Lower lobe of right lung (tissue), 2 donors: ENCODE measurements around the gene KLHL2. TPM values are rescaled to one million over a fixed set of nuclear protein-coding genes. Genes with fewer than 3 reads are reported as not detected.
"Not testable (repeated sequence)": the region's sequence is repeated elsewhere in the genome, so short reads cannot be mapped to it uniquely, and the experiment has no call there.

ENCODE experiments used
- ATAC-seq, 2 donors: fragments of 200-7000 bp; cut with Tn5 transposase; one replicate each; pipeline ENCODE4 v1.9.1; 2020 to 2022; ENCODE audit warnings: mild to moderate bottlenecking in 2 of 2, moderate library complexity in 2 of 2
- DNase-seq: peaks from one replicate; pipeline ENCODE4 v3.0.0-alpha.2; 2020
- H3K27ac ChIP-seq: fragments of 200-600 bp; one replicate; pipeline ENCODE4 v1.8.0; 2022
- H3K27me3 ChIP-seq: fragments of 200-600 bp; one replicate; pipeline ENCODE4 v1.8.0; 2022; ENCODE audit warnings: low read depth
- H3K36me3 ChIP-seq: fragments of 200-600 bp; one replicate; pipeline ENCODE4 v1.8.0; 2022; ENCODE audit warnings: mild to moderate bottlenecking
- H3K4me1 ChIP-seq: fragments of 200-600 bp; one replicate; pipeline ENCODE4 v1.8.0; 2022
- H3K4me3 ChIP-seq: fragments of 200-600 bp; one replicate; pipeline ENCODE4 v1.8.0; 2022; ENCODE audit warnings: mild to moderate bottlenecking
- H3K9me3 ChIP-seq: fragments of 200-600 bp; one replicate; pipeline ENCODE4 v1.8.0; 2022
- intact Hi-C: fragments of 100-400 bp; cut with DNase I; formaldehyde crosslinking; loops from one replicate; pipeline ENCODE4 v1.11.0; 2022
- total RNA-seq: library from RNA; stranded (reverse); fragmentation: NEBNext Ultra II Directional; extraction: Animal tissue kit (Norgen Biotek cat#: 25700); gene quantifications from one replicate; pipeline ENCODE4 v1.2.1, GENCODE V29; 2021
- TF ChIP-seq, protein P1 (sequence below): fragments of 200-600 bp; IDR thresholded peaks from one replicate; pipeline ENCODE4 v1.8.0; 2022; ENCODE audit warnings: antibody characterized with exemption, mild to moderate bottlenecking
- donor health status: DM: no; HTN: yes; CAD: no; lungs with severe emphysema.

Gene KLHL2
- total RNA-seq, 1 donor from 2014 or later = 37.7 TPM

DNA sequence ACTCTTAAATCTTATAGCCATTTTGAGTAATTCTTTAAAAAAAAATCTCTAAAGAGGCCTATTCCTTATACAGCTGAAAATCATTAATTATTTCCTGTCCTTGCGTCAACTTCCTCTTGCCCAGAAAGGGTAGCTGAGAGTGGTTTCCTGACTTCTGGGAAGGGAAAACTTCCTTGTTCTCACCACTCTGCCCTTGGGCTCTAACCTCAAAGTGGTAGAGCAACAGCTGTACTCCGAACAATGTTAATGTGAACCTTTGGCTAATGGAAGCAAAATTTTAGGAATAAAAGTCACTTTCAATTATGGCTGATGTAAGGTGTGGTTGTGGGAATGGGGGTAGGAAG, 15.3 kb downstream of the KLHL2 start:
- Histone ChIP-seq H3K27ac (peak overlapping the region; percentile 72), H3K36me3 (peaks cover 2% of the 10 kb centered on the region), H3K4me1 (peaks cover 26% of the 10 kb centered on the region), H3K9me3 (no peaks in the 10 kb centered on the region), H3K4me3 (no peak overlapping the region), H3K27me3 (no peaks in the 10 kb centered on the region)
- TF ChIP-seq, protein P1, sequence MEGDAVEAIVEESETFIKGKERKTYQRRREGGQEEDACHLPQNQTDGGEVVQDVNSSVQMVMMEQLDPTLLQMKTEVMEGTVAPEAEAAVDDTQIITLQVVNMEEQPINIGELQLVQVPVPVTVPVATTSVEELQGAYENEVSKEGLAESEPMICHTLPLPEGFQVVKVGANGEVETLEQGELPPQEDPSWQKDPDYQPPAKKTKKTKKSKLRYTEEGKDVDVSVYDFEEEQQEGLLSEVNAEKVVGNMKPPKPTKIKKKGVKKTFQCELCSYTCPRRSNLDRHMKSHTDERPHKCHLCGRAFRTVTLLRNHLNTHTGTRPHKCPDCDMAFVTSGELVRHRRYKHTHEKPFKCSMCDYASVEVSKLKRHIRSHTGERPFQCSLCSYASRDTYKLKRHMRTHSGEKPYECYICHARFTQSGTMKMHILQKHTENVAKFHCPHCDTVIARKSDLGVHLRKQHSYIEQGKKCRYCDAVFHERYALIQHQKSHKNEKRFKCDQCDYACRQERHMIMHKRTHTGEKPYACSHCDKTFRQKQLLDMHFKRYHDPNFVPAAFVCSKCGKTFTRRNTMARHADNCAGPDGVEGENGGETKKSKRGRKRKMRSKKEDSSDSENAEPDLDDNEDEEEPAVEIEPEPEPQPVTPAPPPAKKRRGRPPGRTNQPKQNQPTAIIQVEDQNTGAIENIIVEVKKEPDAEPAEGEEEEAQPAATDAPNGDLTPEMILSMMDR = no peak
- intact Hi-C loops = no loop called here
- ATAC-seq (peak; percentile 92 to 93), DNase-seq (no peak)

DNA sequence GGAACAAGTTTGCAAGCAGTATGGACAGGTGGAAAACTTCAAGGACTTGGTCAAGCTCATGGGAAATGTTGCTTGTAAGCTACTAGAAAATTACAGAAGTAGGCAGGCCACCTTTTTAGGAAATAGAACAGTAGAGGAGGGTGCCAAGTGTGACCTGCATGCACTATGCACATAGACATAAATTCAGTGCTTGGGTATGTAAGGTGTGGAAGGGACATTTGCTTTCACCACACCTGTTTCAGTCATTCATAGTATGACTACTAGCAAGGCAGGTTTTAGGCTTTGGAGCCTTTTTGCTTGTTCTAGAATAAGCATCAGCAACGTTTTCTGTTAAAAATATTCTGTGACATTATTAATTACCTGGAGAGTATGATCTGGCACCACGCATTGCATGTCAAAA, 20.0 kb downstream of the KLHL2 start:
- DNase-seq, H3K9me3 ChIP-seq, H3K4me3 ChIP-seq, H3K27me3 ChIP-seq, intact Hi-C loops, ATAC-seq, H3K27ac ChIP-seq: not testable (repeated sequence)
- Histone ChIP-seq H3K4me1 (peaks cover 14% of the 10 kb centered on the region), H3K36me3 (peaks cover 13% of the 10 kb centered on the region)

DNA sequence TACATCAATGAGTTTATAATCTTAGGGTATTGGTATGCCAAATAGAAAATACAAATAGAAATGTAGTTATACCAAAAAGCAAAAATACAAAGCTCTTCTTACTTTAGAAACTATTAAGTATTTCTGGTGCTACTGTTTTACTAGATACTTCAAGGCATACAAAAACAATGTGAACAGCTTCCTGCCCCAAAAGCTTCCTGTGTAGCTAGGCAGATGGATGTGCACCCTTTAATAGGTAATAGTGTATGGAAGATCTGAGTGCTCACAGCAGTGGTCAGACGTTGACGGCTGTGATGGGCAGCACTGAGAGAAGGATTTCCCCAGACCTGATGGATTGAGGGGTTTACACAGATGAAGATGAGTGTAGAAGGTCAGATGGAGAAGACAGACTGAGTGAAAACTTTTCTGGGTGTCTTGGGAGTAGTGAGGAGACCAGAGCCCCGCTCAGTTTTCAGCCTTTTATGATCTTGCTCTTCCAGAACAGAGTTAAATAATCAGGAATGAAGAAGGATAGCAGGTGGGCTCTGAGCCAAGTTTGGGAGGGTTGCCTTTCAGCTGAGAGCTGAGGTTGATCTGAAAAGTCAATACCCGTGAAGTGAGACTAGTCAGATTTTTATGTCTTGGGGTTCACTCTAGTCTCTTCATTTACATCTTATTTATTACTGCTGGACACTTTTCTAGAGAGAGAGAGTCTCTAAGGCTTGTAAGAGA, 22.3 kb downstream of the KLHL2 start:
- H3K4me3 ChIP-seq, H3K27ac ChIP-seq, H3K9me3 ChIP-seq, DNase-seq, H3K4me1 ChIP-seq, intact Hi-C loops, H3K27me3 ChIP-seq, ATAC-seq: not testable (repeated sequence)
- H3K36me3 ChIP-seq = peaks cover 13% of the 10 kb centered on the region

- peaks cover 11% of the 10 kb centered on the region for H3K36me3 ChIP-seq
- H3K9me3 ChIP-seq, DNase-seq, intact Hi-C loops, H3K27ac ChIP-seq, H3K4me3 ChIP-seq, H3K4me1 ChIP-seq, H3K27me3 ChIP-seq: not testable (repeated sequence)
- ATAC-seq = peak; percentile 45 to 82
These were observed 25.5 kb downstream of the KLHL2 start for GRCh38 chr4:165232623-165233433.

DNA sequence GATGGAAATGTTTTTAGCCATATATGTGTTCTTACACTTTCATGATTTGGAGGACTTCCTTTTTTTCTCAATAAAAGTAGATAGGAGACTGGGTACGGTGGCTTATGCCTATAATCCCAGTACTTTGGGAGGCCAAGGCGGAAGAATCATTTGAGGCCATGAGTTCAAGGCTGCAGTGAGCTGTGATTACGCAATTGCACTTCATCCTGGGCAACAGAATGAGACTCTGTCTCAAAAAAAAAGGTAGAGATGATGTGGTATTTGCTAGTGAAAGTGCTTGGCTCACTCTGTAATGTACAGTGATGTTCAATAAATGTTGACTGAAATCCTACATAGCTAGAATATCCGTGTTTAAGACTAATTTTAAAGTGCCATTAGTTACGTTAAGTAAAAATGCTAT, 27.4 kb downstream of the KLHL2 start:
- Histone ChIP-seq H3K27ac (no peak overlapping the region), H3K36me3 (peaks cover 3% of the 10 kb centered on the region), H3K27me3 (no peaks in the 10 kb centered on the region), H3K9me3 (no peaks in the 10 kb centered on the region), H3K4me1 (no peaks in the 10 kb centered on the region), H3K4me3 (no peak overlapping the region)
- no peak for DNase-seq
- no peak for ATAC-seq
- intact Hi-C loops = no loop called here
- TF ChIP-seq, protein P1 = no peak

DNA sequence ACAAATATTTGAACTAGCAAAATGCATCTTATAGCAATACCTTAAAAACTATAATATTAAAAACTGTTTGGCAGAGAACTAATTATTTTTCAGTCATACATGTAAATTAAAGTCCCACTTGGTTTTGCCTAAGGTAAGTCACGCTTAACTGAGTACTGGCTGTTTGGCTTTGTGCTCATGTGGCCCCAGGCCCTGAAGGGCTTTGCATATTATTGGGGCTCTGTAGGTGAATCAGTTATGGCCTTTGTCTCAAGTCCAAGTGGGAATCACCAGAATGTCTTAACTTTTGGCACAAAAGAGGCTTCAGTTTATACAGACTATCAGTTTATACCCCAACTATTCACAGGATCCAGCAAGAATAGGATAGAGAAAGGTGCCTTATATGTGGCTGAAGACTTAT, 29.5 kb downstream of the KLHL2 start:
- H3K9me3 ChIP-seq, ATAC-seq, H3K4me1 ChIP-seq, intact Hi-C loops, H3K4me3 ChIP-seq, DNase-seq, H3K36me3 ChIP-seq, H3K27ac ChIP-seq, H3K27me3 ChIP-seq: not testable (repeated sequence)

DNA sequence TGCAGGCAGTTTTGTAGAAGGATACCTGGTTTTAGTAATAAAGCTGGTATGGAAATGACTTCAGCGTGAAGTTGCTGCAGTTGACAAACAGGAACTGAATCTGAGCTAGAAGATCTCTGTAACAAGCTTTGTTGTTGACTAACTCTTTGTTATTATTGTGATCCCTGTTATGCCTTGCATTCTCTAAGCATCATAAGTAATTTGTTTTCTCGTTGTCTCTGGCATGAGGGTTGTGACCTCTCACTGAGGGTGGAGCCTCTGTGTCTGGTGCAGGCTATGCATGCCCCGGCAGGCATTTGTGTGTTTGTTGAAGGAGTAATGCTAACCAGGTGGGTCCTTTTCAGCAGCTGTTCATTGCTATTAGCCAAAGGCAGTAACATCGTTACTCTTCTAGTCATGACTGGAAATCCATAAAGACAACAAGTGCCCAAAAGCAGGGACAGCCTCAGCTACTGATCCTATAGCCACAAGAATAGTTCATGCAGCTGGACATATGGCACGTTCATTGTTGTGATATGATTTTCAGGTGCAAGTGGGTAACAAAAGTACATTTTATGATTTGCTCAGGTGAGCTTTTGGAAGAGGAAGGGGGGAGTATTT, 30.8 kb downstream of the KLHL2 start:
- intact Hi-C loops, H3K4me3 ChIP-seq, H3K27ac ChIP-seq, H3K9me3 ChIP-seq, H3K36me3 ChIP-seq, H3K27me3 ChIP-seq, ATAC-seq, DNase-seq, H3K4me1 ChIP-seq: not testable (repeated sequence)

DNA sequence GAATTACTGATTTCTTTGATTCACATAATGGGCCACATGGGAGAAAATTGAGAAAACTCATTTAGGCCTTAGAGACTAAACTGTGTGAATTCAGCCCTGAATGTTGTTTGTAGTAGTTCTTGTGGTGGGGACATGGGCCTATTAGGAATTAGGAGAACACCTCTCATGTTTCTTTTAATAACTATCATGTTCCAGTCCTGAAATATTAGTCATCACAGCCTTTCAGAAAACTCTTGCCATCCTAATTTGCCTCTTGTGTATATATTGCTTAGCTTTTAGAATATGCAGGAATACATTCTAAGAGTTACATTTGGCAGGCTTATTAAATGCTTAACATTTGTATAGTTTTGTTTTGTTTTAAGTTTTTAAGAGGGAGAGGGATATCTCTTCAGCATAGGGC, 33.4 kb downstream of the KLHL2 start:
- peak in 1 of 2 donors; percentile 18 for ATAC-seq
- H3K36me3 ChIP-seq, intact Hi-C loops, H3K27ac ChIP-seq, DNase-seq, H3K27me3 ChIP-seq, H3K9me3 ChIP-seq, H3K4me3 ChIP-seq, H3K4me1 ChIP-seq: not testable (repeated sequence)

GRCh38 chr4:165244148-165244547, 36.8 kb downstream of the KLHL2 start:
- H3K4me1 ChIP-seq, ATAC-seq, intact Hi-C loops, H3K36me3 ChIP-seq, H3K27me3 ChIP-seq, DNase-seq, H3K27ac ChIP-seq, H3K9me3 ChIP-seq, H3K4me3 ChIP-seq: not testable (repeated sequence)

DNA sequence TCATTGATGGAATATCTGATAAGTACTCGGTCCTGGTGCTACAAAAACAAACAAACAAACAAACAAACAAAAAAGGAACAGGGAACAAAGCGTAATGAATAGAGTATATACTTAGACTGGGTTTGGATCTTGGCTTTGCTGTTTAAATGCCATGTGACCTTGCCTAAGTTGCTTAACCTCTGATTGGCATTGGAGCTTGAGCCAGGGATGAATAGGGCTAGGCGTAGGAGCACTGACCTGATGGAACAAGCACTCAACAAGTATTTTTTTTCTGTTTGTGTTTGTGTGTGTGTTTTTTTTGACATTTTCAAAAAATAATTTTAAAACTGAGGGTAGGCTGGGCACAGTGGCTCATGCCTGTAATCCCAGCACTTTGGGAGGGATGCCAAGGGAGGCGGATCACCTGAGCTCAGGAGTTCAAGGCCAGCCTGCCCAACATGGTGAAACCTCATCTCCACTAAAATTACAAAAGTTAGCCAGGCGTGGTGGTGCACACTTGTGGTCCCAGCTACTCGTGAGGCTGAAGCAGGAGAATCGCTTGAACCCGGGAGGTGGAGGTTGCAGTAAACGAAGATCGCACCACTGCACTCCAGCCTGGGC, 37.3 kb downstream of the KLHL2 start:
- H3K27ac ChIP-seq, H3K4me3 ChIP-seq, H3K4me1 ChIP-seq, H3K36me3 ChIP-seq, H3K9me3 ChIP-seq, DNase-seq, H3K27me3 ChIP-seq, ATAC-seq, intact Hi-C loops: not testable (repeated sequence)
